SK-N-MC (cell line): ENCODE data around the gene LITAF.

Experiments
- DNase-seq: peaks from one replicate; pipeline ENCODE4 v3.0.0-alpha.2; 2011; ENCODE audit warnings: low read depth, low spot score
- H3K27ac ChIP-seq: fragments of 200-600 bp; sonication (generic); 2 replicates; pipeline ENCODE4 v1.5.1; 2016; ENCODE audit warnings: mixed run types
- H3K36me3 ChIP-seq: fragments of 200-600 bp; sonication (generic); 2 replicates; pipeline ENCODE4 v1.6.1; 2017; ENCODE audit warnings: antibody characterized with exemption, low read length, mixed read lengths; ENCODE audit not compliant: insufficient read depth
- H3K4me3 ChIP-seq: fragments of 200-600 bp; sonication (generic); 2 replicates; pipeline ENCODE4 v1.5.1; 2016
- H3K9ac ChIP-seq: fragments of 200-600 bp; sonication (generic); 2 replicates; pipeline ENCODE4 v1.8.0; 2017; ENCODE audit warnings: mixed run types, mixed read lengths; ENCODE audit not compliant: insufficient read length
- H3K9me3 ChIP-seq: fragments of 200-600 bp; sonication (generic); 2 replicates; pipeline ENCODE4 v1.6.1; 2017; ENCODE audit warnings: low read depth, mild to moderate bottlenecking, antibody characterized with exemption, low read length, moderate library complexity, mixed read lengths
- EZH2 ChIP-seq: fragments of 200-600 bp; sonication (generic); IDR thresholded peaks from one replicate; pipeline ENCODE4 v1.6.1; 2017; ENCODE audit warnings: antibody characterized with exemption
- FOXP2 ChIP-seq: optimal IDR thresholded peaks from 2 replicates; pipeline ENCODE3; 2011; ENCODE audit warnings: mild to moderate bottlenecking, moderate library complexity; ENCODE audit not compliant: insufficient read depth; ENCODE audit errors: extremely low read length, control extremely low read depth
- POLR2AphosphoS5 ChIP-seq: IDR thresholded peaks from 2 replicates; pipeline ENCODE4 v1.6.1; 2012; ENCODE audit warnings: mild to moderate bottlenecking, low read depth, low read length, borderline replicate concordance

Gene LITAF

GRCh38 chr16:11613381-11614303, 26.9 kb upstream of the LITAF start:
- no peak for DNase-seq
- H3K9ac ChIP-seq: no peak overlapping the region
- no peaks in the 10 kb centered on the region for H3K9me3 ChIP-seq
- no peak overlapping the region for H3K27ac ChIP-seq
- TF ChIP-seq FOXP2 (no peak), EZH2 (no peak), POLR2AphosphoS5 (no peak)
- no peak overlapping the region for H3K4me3 ChIP-seq
- H3K36me3 ChIP-seq: no peaks in the 10 kb centered on the region

DNA sequence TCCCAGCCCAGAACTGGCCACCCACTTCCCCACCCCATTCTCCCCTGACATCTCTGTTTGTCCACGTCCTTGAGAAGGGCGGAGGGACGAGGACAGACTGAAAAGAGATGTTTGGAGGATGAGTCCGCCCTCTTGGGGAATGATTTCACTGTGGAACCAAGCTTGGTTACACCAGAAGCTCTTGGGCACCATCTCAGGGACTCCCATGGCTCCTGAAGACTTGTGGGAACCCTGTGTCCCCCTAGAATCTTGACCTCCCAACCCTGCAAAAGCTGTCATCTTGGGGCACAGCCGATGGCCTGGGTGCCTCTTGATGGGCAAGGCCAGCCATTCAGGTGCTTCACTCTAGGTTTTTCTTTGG, 25.9 kb upstream of the LITAF start:
- no peak overlapping the region for H3K4me3 ChIP-seq

DNA sequence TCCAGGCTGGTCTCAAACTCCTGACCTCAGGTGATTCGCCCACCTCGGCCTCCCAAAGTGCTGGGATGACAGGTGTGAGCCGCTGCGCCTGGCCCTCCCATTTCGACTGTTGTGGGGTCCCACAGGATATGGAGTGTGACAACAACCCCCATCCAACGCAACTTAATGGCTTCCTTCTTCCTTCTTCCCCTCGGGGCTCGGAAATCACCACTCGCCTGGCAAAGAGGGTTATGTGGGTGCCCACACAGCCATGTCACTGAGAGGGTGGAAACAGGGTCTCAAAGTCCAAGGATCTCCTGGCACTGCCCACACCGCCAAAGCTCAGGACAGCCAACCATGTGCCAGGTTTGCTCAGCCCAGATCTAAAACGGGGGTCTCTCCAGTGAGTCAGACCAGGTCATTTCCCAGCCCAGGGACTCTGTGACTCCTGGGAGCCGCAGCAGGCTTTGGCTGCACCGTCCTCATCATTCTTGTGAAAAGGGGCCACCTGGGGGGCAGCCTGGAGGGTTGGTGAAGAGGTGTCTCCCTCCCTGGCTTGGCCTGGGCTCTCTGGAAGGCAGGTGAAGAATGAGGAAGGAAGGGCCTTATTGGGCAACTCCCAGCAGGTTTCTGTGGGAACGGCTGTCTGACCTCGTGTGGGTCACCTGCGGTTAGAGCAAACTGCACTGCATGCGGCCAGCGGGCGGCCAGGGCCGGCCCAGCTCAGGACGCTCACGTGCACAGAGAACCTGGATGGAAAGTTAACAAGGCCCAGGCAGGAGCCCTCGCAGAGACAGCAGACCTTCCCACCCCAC, 25.3 kb upstream of the LITAF start:
- no peak overlapping the region for H3K27ac ChIP-seq
- H3K9me3 ChIP-seq: no peaks in the 10 kb centered on the region
- H3K36me3 ChIP-seq: no peaks in the 10 kb centered on the region
- no peak for DNase-seq
- no peak overlapping the region for H3K9ac ChIP-seq
- TF ChIP-seq EZH2 (no peak), FOXP2 (no peak), POLR2AphosphoS5 (no peak)
- no peak overlapping the region for H3K4me3 ChIP-seq

More for the DNA sequence above, 25.9 kb upstream of the LITAF start:
- Histone ChIP-seq H3K27ac (no peak overlapping the region), H3K36me3 (no peaks in the 10 kb centered on the region), H3K9me3 (no peaks in the 10 kb centered on the region), H3K9ac (no peak overlapping the region)
- DNase-seq: no peak
- TF ChIP-seq FOXP2: no peak
- TF ChIP-seq POLR2AphosphoS5: no peak
- no peak for TF ChIP-seq EZH2

- TF ChIP-seq POLR2AphosphoS5 (no peak), FOXP2 (no peak), EZH2 (no peak)
- H3K27ac ChIP-seq: no peak overlapping the region
- no peaks in the 10 kb centered on the region for H3K36me3 ChIP-seq
- DNase-seq: no peak
- H3K9ac ChIP-seq: no peak overlapping the region
- no peak overlapping the region for H3K4me3 ChIP-seq
- H3K9me3 ChIP-seq: no peaks in the 10 kb centered on the region
These were observed 23.9 kb upstream of the LITAF start for GRCh38 chr16:11610580-11610979.

GRCh38 chr16:11610121-11610505, 23.4 kb upstream of the LITAF start:
- TF ChIP-seq EZH2 (no peak), FOXP2 (no peak), POLR2AphosphoS5 (no peak)
- Histone ChIP-seq H3K36me3 (no peaks in the 10 kb centered on the region), H3K4me3 (no peak overlapping the region), H3K27ac (no peak overlapping the region), H3K9ac (no peak overlapping the region), H3K9me3 (no peaks in the 10 kb centered on the region)
- DNase-seq: no peak

- no peak for DNase-seq
- H3K9ac ChIP-seq: no peak overlapping the region
These were observed 22.9 kb upstream of the LITAF start for GRCh38 chr16:11609474-11610120.

DNA sequence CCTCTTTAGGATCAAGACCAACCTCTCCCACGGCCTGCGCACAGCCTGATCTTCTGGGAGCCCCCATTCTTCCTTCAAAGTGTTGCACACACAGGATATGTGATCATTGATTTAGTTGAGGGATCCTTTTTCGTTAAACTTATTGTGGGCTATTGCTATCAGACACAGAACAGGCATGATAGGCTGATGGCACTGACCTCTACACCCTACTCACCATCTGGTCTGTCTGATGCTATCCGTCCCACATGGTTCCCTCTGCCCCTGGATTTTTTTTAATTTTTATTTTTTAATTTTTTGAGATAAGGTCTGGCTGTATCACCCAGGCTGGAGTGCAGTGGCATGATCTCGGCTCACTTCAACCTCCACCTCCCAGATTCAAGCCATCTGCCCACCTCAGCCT, 19.2 kb upstream of the LITAF start:
- Histone ChIP-seq H3K9me3 (no peaks in the 10 kb centered on the region), H3K9ac (no peak overlapping the region), H3K27ac (no peak overlapping the region), H3K4me3 (no peak overlapping the region), H3K36me3 (no peaks in the 10 kb centered on the region)
- no peak for TF ChIP-seq EZH2
- no peak for DNase-seq

More at GRCh38 chr16:11609474-11610120, 22.9 kb upstream of the LITAF start:
- Histone ChIP-seq H3K9me3 (no peaks in the 10 kb centered on the region), H3K36me3 (no peaks in the 10 kb centered on the region), H3K27ac (no peak overlapping the region), H3K4me3 (no peak overlapping the region)
- TF ChIP-seq FOXP2 (no peak), EZH2 (no peak), POLR2AphosphoS5 (no peak)

DNA sequence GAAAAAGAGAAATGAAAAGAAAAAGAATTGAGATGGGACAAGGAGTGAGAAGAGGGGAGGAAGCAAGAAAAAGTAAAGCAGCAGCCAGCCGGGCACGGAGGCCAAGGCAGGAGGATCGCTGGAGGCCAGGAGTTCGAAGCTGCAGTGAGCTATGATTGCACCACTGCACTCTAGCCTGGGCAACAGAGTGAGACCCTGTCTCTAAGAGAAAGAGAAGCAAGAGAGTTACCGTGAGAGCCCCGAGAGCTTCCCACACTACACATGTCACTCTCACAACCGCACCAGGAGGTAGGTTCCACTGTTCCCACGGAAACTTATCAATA, 18.8 kb upstream of the LITAF start:
- no peak for TF ChIP-seq FOXP2
- TF ChIP-seq EZH2: no peak
- TF ChIP-seq POLR2AphosphoS5: no peak
- no peaks in the 10 kb centered on the region for H3K9me3 ChIP-seq
- H3K4me3 ChIP-seq: no peak overlapping the region
- H3K27ac ChIP-seq: no peak overlapping the region
- no peaks in the 10 kb centered on the region for H3K36me3 ChIP-seq
- DNase-seq: no peak
- no peak overlapping the region for H3K9ac ChIP-seq
